Fibroblast of villous mesenchyme (primary cell): ENCODE measurements around the gene OPN4. TPM values are rescaled to one million over a fixed set of nuclear protein-coding genes. Genes with fewer than 3 reads are reported as not detected.

ENCODE experiments used
- total RNA-seq: library from RNA; depleted of rRNA; stranded (reverse); fragments of >200 nt; gene quantifications from 2 replicates; pipeline ENCODE4 v1.2.3, GENCODE V29; 2012

Gene OPN4
- total RNA-seq, 1 donor = not detected

Other genes with a start within 250 kb of the OPN4 start
- gene WAPL, start 132.8 kb upstream of the OPN4 start, total RNA-seq = 45.1 and 64.8 TPM in 2 replicates
- under 0.01 and 0.32 TPM in 2 replicates for gene LDB3, start 14.0 kb downstream of the OPN4 start, total RNA-seq
- gene BMPR1A, start 102.1 kb downstream of the OPN4 start, total RNA-seq = 54.4 and 70.8 TPM in 2 replicates